IMR-90 (cell line): Measurements from ENCODE around the gene PPIA. TPM values are rescaled to one million over a fixed set of nuclear protein-coding genes. Genes with fewer than 3 reads are reported as not detected.

ENCODE experiments used
- ATAC-seq: fragments of 200-7000 bp; cut with Tn5 transposase; 2 replicates; pipeline ENCODE4 v1.9.1; 2020; ENCODE audit warnings: low read depth, mild to moderate bottlenecking, moderate library complexity
- BruUV-seq: library from RNA; stranded (reverse); fragments of 400-500 nt; replicated peaks from 2 replicates; lab custom pipeline; 2021; lab: Mats Ljungman, UMichigan
- CTCF ChIA-PET: fragments of 300-600 bp; formaldehyde crosslinking; extraction: SDS; loops from one replicate; lab custom pipeline; 2021; ENCODE audit warnings: antibody characterized with exemption; lab: Yijun Ruan, JAX
- POLR2A ChIA-PET: fragments of 300-600 bp; sonication (Branson Sonifier 250); formaldehyde crosslinking; loops from one replicate; lab custom pipeline; 2022; ENCODE audit warnings: antibody characterized with exemption; ENCODE audit not compliant: unreplicated experiment; lab: Charles Lee
- DNase-seq: peaks from one replicate; pipeline ENCODE4 v3.0.0; 2013
- H2AFZ ChIP-seq: replicated peaks from 2 replicates; pipeline ENCODE3; 2013; ENCODE audit warnings: low read length, mild to moderate bottlenecking; ENCODE audit not compliant: poor library complexity
- H2AK5ac ChIP-seq: 2 replicates; pipeline ENCODE4 v1.6.1; 2013; ENCODE audit warnings: low read depth, low read length, inconsistent platforms
- H2AK9ac ChIP-seq: replicated peaks from 2 replicates; pipeline ENCODE3; 2013; ENCODE audit warnings: mild to moderate bottlenecking, low read depth, low read length, moderate library complexity; ENCODE audit not compliant: poor library complexity
- H2BK120ac ChIP-seq: 2 replicates; pipeline ENCODE4 v1.6.1; 2013; ENCODE audit warnings: low read depth, low read length, inconsistent platforms
- H2BK15ac ChIP-seq: 3 replicates; pipeline ENCODE4 v1.6.1; 2013; ENCODE audit warnings: low read depth, low read length, inconsistent platforms
- H2BK20ac ChIP-seq: 2 replicates; pipeline ENCODE4 v1.6.1; 2013; ENCODE audit warnings: low read depth, mild to moderate bottlenecking, inconsistent platforms, low read length, moderate library complexity
- H2BK5ac ChIP-seq: 2 replicates; pipeline ENCODE4 v1.6.1; 2013; ENCODE audit warnings: mild to moderate bottlenecking, low read depth, low read length, inconsistent platforms; ENCODE audit not compliant: poor library complexity, severe bottlenecking
- H3K14ac ChIP-seq: replicated peaks from 2 replicates; pipeline ENCODE4 v1.6.1; 2013; ENCODE audit warnings: low read depth, low read length, inconsistent platforms
- H3K18ac ChIP-seq: 2 replicates; pipeline ENCODE4 v1.6.1; 2013; ENCODE audit warnings: low read depth, low read length, control low read depth
- H3K23ac ChIP-seq: 2 replicates; pipeline ENCODE4 v1.6.1; 2013; ENCODE audit warnings: low read depth, low read length, inconsistent platforms
- H3K27ac ChIP-seq: 2 replicates; pipeline ENCODE4 v1.5.1; 2013; ENCODE audit warnings: mild to moderate bottlenecking, control low read depth, low read length; ENCODE audit not compliant: insufficient read depth
- H3K27me3 ChIP-seq: 2 replicates; pipeline ENCODE4 v1.6.1; 2013; ENCODE audit warnings: low read length; ENCODE audit not compliant: control insufficient read depth, insufficient read depth
- H3K36me3 ChIP-seq: 2 replicates; pipeline ENCODE4 v1.6.1; 2013; ENCODE audit warnings: low read length, mixed read lengths; ENCODE audit not compliant: control insufficient read depth, insufficient read depth
- H3K4ac ChIP-seq: 2 replicates; pipeline ENCODE4 v1.6.1; 2013; ENCODE audit warnings: low read depth, low read length, inconsistent platforms
- H3K4me1 ChIP-seq: 2 replicates; pipeline ENCODE4 v1.6.1; 2013; ENCODE audit warnings: low read length, mixed read lengths; ENCODE audit not compliant: control insufficient read depth, insufficient read depth
- H3K4me2 ChIP-seq: 2 replicates; pipeline ENCODE4 v1.6.1; 2013; ENCODE audit warnings: low read depth, mild to moderate bottlenecking, control low read depth, low read length, moderate library complexity
- H3K4me3 ChIP-seq: 2 replicates; pipeline ENCODE4 v1.5.1; 2013; ENCODE audit warnings: low read depth, mild to moderate bottlenecking, control low read depth, low read length, moderate library complexity; ENCODE audit not compliant: insufficient read depth
- H3K56ac ChIP-seq: 2 replicates; pipeline ENCODE4 v1.6.1; 2013; ENCODE audit warnings: low read length, inconsistent platforms; ENCODE audit not compliant: insufficient read depth; ENCODE audit errors: extremely low read depth
- H3K79me1 ChIP-seq, 2 experiments: 2 replicates each; pipeline ENCODE4 v1.6.1; 2013; ENCODE audit warnings: low read length in 2 of 2, inconsistent platforms in 1 of 2, low read depth in 1 of 2
- H3K9ac ChIP-seq: 2 replicates; pipeline ENCODE4 v1.6.1; 2013; ENCODE audit warnings: low read depth, low read length, control low read depth
- H3K9me1 ChIP-seq: 2 replicates; pipeline ENCODE4 v1.6.1; 2013; ENCODE audit warnings: low read length, inconsistent platforms; ENCODE audit not compliant: insufficient read depth
- H3K9me3 ChIP-seq: 2 replicates; pipeline ENCODE4 v1.6.1; 2013; ENCODE audit warnings: low read length; ENCODE audit not compliant: control insufficient read depth, insufficient read depth
- H4K20me1 ChIP-seq: 2 replicates; pipeline ENCODE4 v1.6.1; 2013; ENCODE audit warnings: low read length, inconsistent platforms; ENCODE audit not compliant: insufficient read depth
- H4K5ac ChIP-seq: 2 replicates; pipeline ENCODE4 v1.6.1; 2013; ENCODE audit warnings: mild to moderate bottlenecking, low read depth, low read length, control low read depth
- H4K8ac ChIP-seq, 2 experiments: 2 replicates each; pipeline ENCODE4 v1.6.1; 2013; ENCODE audit warnings: low read depth in 2 of 2, low read length in 2 of 2, control low read depth in 1 of 2, inconsistent platforms in 1 of 2
- H4K91ac ChIP-seq: 2 replicates; pipeline ENCODE4 v1.6.1; 2013; ENCODE audit warnings: low read depth, low read length, inconsistent platforms; ENCODE audit not compliant: insufficient read depth
- BHLHE40 ChIP-seq: fragments of 150-350 bp; IDR thresholded peaks from 2 replicates; pipeline ENCODE4 v1.6.1; 2016; ENCODE audit warnings: mild to moderate bottlenecking, low read depth, low read length
- CEBPB ChIP-seq: IDR thresholded peaks from 2 replicates; pipeline ENCODE4 v1.6.1; 2012; ENCODE audit warnings: low read depth, low read length, improper control_type of control experiment
- CHD1 ChIP-seq: IDR thresholded peaks from 2 replicates; pipeline ENCODE4 v1.6.1; 2012; ENCODE audit warnings: low read depth, low read length, improper control_type of control experiment
- FOS ChIP-seq: fragments of 150-350 bp; IDR thresholded peaks from 2 replicates; pipeline ENCODE4 v1.6.1; 2016; ENCODE audit warnings: low read depth, low read length
- MAFK ChIP-seq: IDR thresholded peaks from 2 replicates; pipeline ENCODE4 v1.6.1; 2012; ENCODE audit warnings: low read depth, low read length, improper control_type of control experiment
- MAZ ChIP-seq: IDR thresholded peaks from 2 replicates; pipeline ENCODE4 v1.6.1; 2012; ENCODE audit warnings: low read depth, mild to moderate bottlenecking, low read length, improper control_type of control experiment, moderate library complexity, borderline replicate concordance
- MXI1 ChIP-seq: IDR thresholded peaks from 2 replicates; pipeline ENCODE4 v1.6.1; 2012; ENCODE audit warnings: low read depth, mild to moderate bottlenecking, low read length, moderate library complexity, borderline replicate concordance
- NFE2L2 ChIP-seq: fragments of 150-350 bp; IDR thresholded peaks from 2 replicates; pipeline ENCODE4 v1.6.1; 2016; ENCODE audit warnings: low read depth, mild to moderate bottlenecking, low read length
- POLR2A ChIP-seq: IDR thresholded peaks from 2 replicates; pipeline ENCODE4 v1.6.1; 2012; ENCODE audit warnings: mild to moderate bottlenecking, low read depth, low read length
- RAD21 ChIP-seq: IDR thresholded peaks from 2 replicates; pipeline ENCODE4 v1.6.1; 2012; ENCODE audit warnings: low read length, improper control_type of control experiment
- RCOR1 ChIP-seq: IDR thresholded peaks from 2 replicates; pipeline ENCODE4 v1.6.1; 2012; ENCODE audit warnings: mild to moderate bottlenecking, low read length, improper control_type of control experiment; ENCODE audit not compliant: insufficient replicate concordance
- RFX5 ChIP-seq: IDR thresholded peaks from 2 replicates; pipeline ENCODE4 v1.8.0; 2012; ENCODE audit warnings: low read depth, mild to moderate bottlenecking, low read length, moderate library complexity
- SMC3 ChIP-seq: fragments of 150-350 bp; IDR thresholded peaks from 2 replicates; pipeline ENCODE4 v1.6.1; 2016; ENCODE audit warnings: low read depth, mild to moderate bottlenecking, antibody characterized with exemption, low read length, moderate library complexity
- WGBS, 2 experiments: methylation state at CpG; one replicate each; pipeline versions ENCODE4 v1.1.5 to v1.1.7; 2013; ENCODE audit warnings: missing lambda C conversion rate in 2 of 2; ENCODE audit not compliant: insufficient read length in 1 of 2; ENCODE audit errors: extremely low coverage in 2 of 2; 5-methylcytosine and 5-hydroxymethylcytosine counted together
- dilution Hi-C: fragments of 300-500 bp; cut with HindIII; formaldehyde crosslinking; loops from one replicate; pipeline ENCODE4 v1.14.3; 2018; ENCODE audit warnings: low sequenced_read_pairs; ENCODE audit not compliant: unreplicated experiment
- in situ Hi-C: fragments of 300-500 bp; cut with MboI; formaldehyde crosslinking; loops from 3 replicates; pipeline ENCODE4 v1.14.3; 2019; ENCODE audit warnings: low sequenced_read_pairs, inconsistent platforms, mixed read lengths
- intact Hi-C: fragments of 100-400 bp; cut with micrococcal nuclease; formaldehyde crosslinking; loops from 2 replicates; pipeline ENCODE4 v1.10.0; 2022
- polyA plus RNA-seq, 3 experiments: library from polyadenylated mRNA; depleted of rRNA; stranded (reverse); fragments of >200 nt; gene quantifications; 2 replicates each; pipeline ENCODE4 v1.2.3, GENCODE V29; 2012; ENCODE audit warnings: low replicate concordance in 1 of 3
- total RNA-seq: library from RNA; depleted of rRNA; stranded (reverse); fragments of >200 nt; gene quantifications from 2 replicates; pipeline ENCODE4 v1.2.3, GENCODE V29; 2012
- TF ChIP-seq, protein P1 (sequence below): fragments of 150-350 bp; IDR thresholded peaks from 2 replicates; pipeline ENCODE4 v1.6.1; 2016; ENCODE audit warnings: low read depth, mild to moderate bottlenecking, low read length, moderate library complexity, borderline replicate concordance
- TF ChIP-seq, protein P2 (sequence below): conservative IDR thresholded peaks from 2 replicates; pipeline ENCODE4 v1.5.1; 2012; ENCODE audit warnings: mild to moderate bottlenecking, low read depth, low read length, improper control_type of control experiment
- TF ChIP-seq, protein P3 (sequence below): fragments of 150-350 bp; IDR thresholded peaks from 2 replicates; pipeline ENCODE4 v1.6.1; 2017; ENCODE audit warnings: mild to moderate bottlenecking, antibody characterized with exemption, low read length, low read depth

PPIA gene
- total and polyA plus RNA-seq, 2 of the 4 experiments (the other 2 are of a cell fraction) = 3,396 to 4,883 TPM

- Histone ChIP-seq H3K14ac (no peak overlapping the region), H2BK5ac (no peak overlapping the region), H3K27ac (no peak overlapping the region), H2BK20ac (no peak overlapping the region), H3K4ac (no peak overlapping the region), H2BK120ac (no peak overlapping the region), H3K23ac (no peak overlapping the region), H3K9me1 (peaks cover 11% of the 10 kb centered on the region), H3K4me1 (peaks cover 19% of the 10 kb centered on the region), H3K79me1 (peaks cover 0 to 8% of the 10 kb centered on the region in 2 experiments; a peak in 2 of 4 replicates), H3K4me2 (no peak overlapping the region), H4K91ac (no peak overlapping the region), H3K27me3 (no peaks in the 10 kb centered on the region), H3K4me3 (no peak overlapping the region), H3K18ac (no peak overlapping the region), H2BK15ac (no peak overlapping the region), H3K9me3 (no peaks in the 10 kb centered on the region), H4K20me1 (no peaks in the 10 kb centered on the region; the same call in none of the 2 replicates), H2AK5ac (no peak overlapping the region), H4K8ac (no peak overlapping the region), H4K5ac (no peak overlapping the region), H3K56ac (no peak overlapping the region), H3K36me3 (peaks cover 77% of the 10 kb centered on the region), H2AK9ac (no peak overlapping the region), H3K9ac (no peak overlapping the region), H2AFZ (no peak overlapping the region)
- 100% methylated on average over 1 of the region's 6 CpGs; no CpG with 5 or more reads in 1 of the 2 experiments for WGBS, 2 experiments
- in situ Hi-C loops = no loop called here
- intact Hi-C loops = no loop called here
- no peak for ATAC-seq
- POLR2A ChIA-PET = no interaction called here
- BruUV-seq = no TSS peak
- no peak for DNase-seq
- TF ChIP-seq MAZ = no peak
- no peak for TF ChIP-seq CHD1
- no peak for TF ChIP-seq SMC3
- TF ChIP-seq BHLHE40 = no peak
- no peak for TF ChIP-seq MAFK
- TF ChIP-seq, protein P1, sequence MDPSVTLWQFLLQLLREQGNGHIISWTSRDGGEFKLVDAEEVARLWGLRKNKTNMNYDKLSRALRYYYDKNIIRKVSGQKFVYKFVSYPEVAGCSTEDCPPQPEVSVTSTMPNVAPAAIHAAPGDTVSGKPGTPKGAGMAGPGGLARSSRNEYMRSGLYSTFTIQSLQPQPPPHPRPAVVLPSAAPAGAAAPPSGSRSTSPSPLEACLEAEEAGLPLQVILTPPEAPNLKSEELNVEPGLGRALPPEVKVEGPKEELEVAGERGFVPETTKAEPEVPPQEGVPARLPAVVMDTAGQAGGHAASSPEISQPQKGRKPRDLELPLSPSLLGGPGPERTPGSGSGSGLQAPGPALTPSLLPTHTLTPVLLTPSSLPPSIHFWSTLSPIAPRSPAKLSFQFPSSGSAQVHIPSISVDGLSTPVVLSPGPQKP = no peak
- no peak for TF ChIP-seq RCOR1
- TF ChIP-seq RFX5 = no peak
- no peak for TF ChIP-seq NFE2L2
- no peak for TF ChIP-seq RAD21
- TF ChIP-seq FOS = no peak
- TF ChIP-seq, protein P2, sequence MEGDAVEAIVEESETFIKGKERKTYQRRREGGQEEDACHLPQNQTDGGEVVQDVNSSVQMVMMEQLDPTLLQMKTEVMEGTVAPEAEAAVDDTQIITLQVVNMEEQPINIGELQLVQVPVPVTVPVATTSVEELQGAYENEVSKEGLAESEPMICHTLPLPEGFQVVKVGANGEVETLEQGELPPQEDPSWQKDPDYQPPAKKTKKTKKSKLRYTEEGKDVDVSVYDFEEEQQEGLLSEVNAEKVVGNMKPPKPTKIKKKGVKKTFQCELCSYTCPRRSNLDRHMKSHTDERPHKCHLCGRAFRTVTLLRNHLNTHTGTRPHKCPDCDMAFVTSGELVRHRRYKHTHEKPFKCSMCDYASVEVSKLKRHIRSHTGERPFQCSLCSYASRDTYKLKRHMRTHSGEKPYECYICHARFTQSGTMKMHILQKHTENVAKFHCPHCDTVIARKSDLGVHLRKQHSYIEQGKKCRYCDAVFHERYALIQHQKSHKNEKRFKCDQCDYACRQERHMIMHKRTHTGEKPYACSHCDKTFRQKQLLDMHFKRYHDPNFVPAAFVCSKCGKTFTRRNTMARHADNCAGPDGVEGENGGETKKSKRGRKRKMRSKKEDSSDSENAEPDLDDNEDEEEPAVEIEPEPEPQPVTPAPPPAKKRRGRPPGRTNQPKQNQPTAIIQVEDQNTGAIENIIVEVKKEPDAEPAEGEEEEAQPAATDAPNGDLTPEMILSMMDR = no peak
- no peak for TF ChIP-seq MXI1
- TF ChIP-seq, protein P3, sequence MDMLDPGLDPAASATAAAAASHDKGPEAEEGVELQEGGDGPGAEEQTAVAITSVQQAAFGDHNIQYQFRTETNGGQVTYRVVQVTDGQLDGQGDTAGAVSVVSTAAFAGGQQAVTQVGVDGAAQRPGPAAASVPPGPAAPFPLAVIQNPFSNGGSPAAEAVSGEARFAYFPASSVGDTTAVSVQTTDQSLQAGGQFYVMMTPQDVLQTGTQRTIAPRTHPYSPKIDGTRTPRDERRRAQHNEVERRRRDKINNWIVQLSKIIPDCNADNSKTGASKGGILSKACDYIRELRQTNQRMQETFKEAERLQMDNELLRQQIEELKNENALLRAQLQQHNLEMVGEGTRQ = no peak
- TF ChIP-seq CEBPB = no peak
- TF ChIP-seq POLR2A = no peak
- dilution Hi-C loops = no loop called here
- CTCF ChIA-PET = no interaction called here
These were observed 32.4 kb upstream of the PPIA start for GRCh38 chr7:44764081-44764480.
